HepG2 (cell line): ENCODE results near the gene XRCC1. TPM values are rescaled to one million over a fixed set of nuclear protein-coding genes. Genes with fewer than 3 reads are reported as not detected.

Source experiments
- ARHGAP35 ChIP-seq: sonication (generic); formaldehyde crosslinking; IDR thresholded peaks from 2 replicates; pipeline ENCODE4 v1.9.0; 2022; ENCODE audit warnings: mild to moderate bottlenecking, inconsistent platforms, moderate library complexity, missing genetic modification reagents, borderline replicate concordance
- BHLHE40 ChIP-seq: IDR thresholded peaks from 2 replicates; pipeline ENCODE4 v1.6.1; 2011; ENCODE audit warnings: low read length, improper control_type of control experiment
- BORCS8-MEF2B ChIP-seq: sonication (generic); formaldehyde crosslinking; IDR thresholded peaks from 2 replicates; pipeline ENCODE4 v1.8.0; 2022; ENCODE audit warnings: mild to moderate bottlenecking, missing genetic modification reagents
- DNMT1 ChIP-seq: sonication (generic); formaldehyde crosslinking; IDR thresholded peaks from 2 replicates; pipeline ENCODE4 v1.5.1; 2020; ENCODE audit warnings: mild to moderate bottlenecking, missing genetic modification reagents
- ELF3 ChIP-seq: IDR thresholded peaks from 2 replicates; pipeline ENCODE4 v1.6.1; 2016; ENCODE audit warnings: missing genetic modification reagents, missing compliant biosample characterization
- HMG20B ChIP-seq: conservative IDR thresholded peaks from 2 replicates; pipeline ENCODE4 v1.6.1; 2016; ENCODE audit warnings: missing genetic modification reagents, missing compliant biosample characterization
- IRF2 ChIP-seq: IDR thresholded peaks from 2 replicates; pipeline ENCODE4 v1.6.1; 2018; ENCODE audit warnings: missing genetic modification reagents, missing compliant biosample characterization
- KDM1A ChIP-seq: IDR thresholded peaks from 2 replicates; pipeline ENCODE4 v1.6.1; 2016; ENCODE audit warnings: missing compliant biosample characterization
- NR2C2 ChIP-seq: sonication (generic); formaldehyde crosslinking; IDR thresholded peaks from 2 replicates; pipeline ENCODE4 v1.4.0; 2020; ENCODE audit warnings: missing genetic modification reagents, mild to moderate bottlenecking, moderate library complexity, borderline replicate concordance
- PLRG1 ChIP-seq: fragments of 450-650 bp; conservative IDR thresholded peaks from 2 replicates; pipeline ENCODE4 v1.6.1; 2016
- POLR2AphosphoS5 ChIP-seq: IDR thresholded peaks from 2 replicates; pipeline ENCODE4 v1.6.1; 2012; ENCODE audit warnings: low read depth, low read length
- RBM39 ChIP-seq: fragments of 200-400 bp; formaldehyde crosslinking; IDR thresholded peaks from one replicate; pipeline ENCODE4 v1.6.1; 2018; ENCODE audit warnings: antibody characterized with exemption, mild to moderate bottlenecking, low read depth, low read length; ENCODE audit not compliant: poor library complexity, severe bottlenecking
- REPIN1 ChIP-seq: sonication (generic); formaldehyde crosslinking; IDR thresholded peaks from 2 replicates; pipeline ENCODE4 v1.8.0; 2022; ENCODE audit warnings: missing genetic modification reagents, low read depth, mild to moderate bottlenecking, borderline replicate concordance
- SETDB1 ChIP-seq: sonication (generic); formaldehyde crosslinking; IDR thresholded peaks from 2 replicates; pipeline ENCODE4 v1.5.1; 2020; ENCODE audit warnings: missing genetic modification reagents, mild to moderate bottlenecking, borderline replicate concordance
- SP140L ChIP-seq: sonication (generic); formaldehyde crosslinking; IDR thresholded peaks from 2 replicates; pipeline ENCODE4 v1.4.0; 2020; ENCODE audit warnings: missing genetic modification reagents, borderline replicate concordance
- U2AF2 ChIP-seq: fragments of 200-400 bp; formaldehyde crosslinking; IDR thresholded peaks from 2 replicates; pipeline ENCODE4 v1.6.1; 2017; ENCODE audit warnings: low read depth, mild to moderate bottlenecking, low read length
- ZKSCAN1 ChIP-seq: fragments of 150-350 bp; IDR thresholded peaks from 2 replicates; pipeline ENCODE4 v1.6.1; 2014; ENCODE audit warnings: low read length
- ZNF20 ChIP-seq: sonication (generic); formaldehyde crosslinking; IDR thresholded peaks from 2 replicates; pipeline ENCODE4 v1.4.0; 2020; ENCODE audit warnings: mild to moderate bottlenecking, moderate library complexity, missing genetic modification reagents
- ZNF230 ChIP-seq: sonication (generic); formaldehyde crosslinking; IDR thresholded peaks from 2 replicates; pipeline ENCODE4 v1.4.0; 2020; ENCODE audit warnings: mild to moderate bottlenecking, missing genetic modification reagents
- ZNF501 ChIP-seq: sonication (generic); formaldehyde crosslinking; IDR thresholded peaks from 2 replicates; pipeline ENCODE4 v1.5.1; 2020; ENCODE audit warnings: mild to moderate bottlenecking, moderate library complexity, missing genetic modification reagents
- ZNF577 ChIP-seq: sonication (generic); formaldehyde crosslinking; IDR thresholded peaks from 2 replicates; pipeline ENCODE4 v1.4.0; 2020; ENCODE audit warnings: mild to moderate bottlenecking, low read depth, missing genetic modification reagents, borderline replicate concordance
- ZNF749 ChIP-seq: sonication (generic); formaldehyde crosslinking; IDR thresholded peaks from 2 replicates; pipeline ENCODE4 v1.8.0; 2022; ENCODE audit warnings: mild to moderate bottlenecking, missing genetic modification reagents, moderate library complexity, borderline replicate concordance
- ZNF790 ChIP-seq: sonication (generic); formaldehyde crosslinking; IDR thresholded peaks from 2 replicates; pipeline ENCODE4 v1.8.0; 2022; ENCODE audit warnings: missing genetic modification reagents, mild to moderate bottlenecking, borderline replicate concordance
- polyA plus RNA-seq, 8 experiments: library from polyadenylated mRNA; depleted of rRNA in 3 of 8; stranded (reverse) in 7 of 8; unstranded in 1 of 8; fragments of >200 nt; fragmentation: Illumina TruSeq in 4 of 8; extraction: Trizol in 4 of 8; gene quantifications; 2 replicates each; pipeline versions ENCODE4 v1.2.1 to v1.2.3, GENCODE V29; 2011 to 2016; ENCODE audit warnings: low read depth in 4 of 8, missing spikeins in 1 of 8, mixed read lengths in 1 of 8; ENCODE audit not compliant: insufficient read depth in 1 of 8
- total RNA-seq, 5 experiments: library from RNA; depleted of rRNA; stranded (reverse); fragments of >200 nt; fragmentation: Illumina TruSeq; extraction: Trizol; gene quantifications; 2 replicates each; pipeline ENCODE4 v1.2.3, GENCODE V29; 2016; ENCODE audit warnings: low read depth in 1 of 5
- TF ChIP-seq, protein P1 (sequence below): IDR thresholded peaks from 2 replicates; pipeline ENCODE4 v1.6.1; 2016; ENCODE audit warnings: low read depth, borderline replicate concordance
- TF ChIP-seq, protein P2 (sequence below): sonication (generic); formaldehyde crosslinking; IDR thresholded peaks from 2 replicates; pipeline ENCODE4 v1.4.0; 2020; ENCODE audit warnings: missing genetic modification reagents
- TF ChIP-seq, protein P3 (sequence below): sonication (generic); formaldehyde crosslinking; IDR thresholded peaks from 2 replicates; pipeline ENCODE4 v1.5.0; 2020; ENCODE audit warnings: missing genetic modification reagents

Gene XRCC1
- total and polyA plus RNA-seq, 2 of the 13 experiments (the other 11 are each of a cell fraction or from before 2014, with no cell fraction given): 24.7 to 26.3 TPM

DNA sequence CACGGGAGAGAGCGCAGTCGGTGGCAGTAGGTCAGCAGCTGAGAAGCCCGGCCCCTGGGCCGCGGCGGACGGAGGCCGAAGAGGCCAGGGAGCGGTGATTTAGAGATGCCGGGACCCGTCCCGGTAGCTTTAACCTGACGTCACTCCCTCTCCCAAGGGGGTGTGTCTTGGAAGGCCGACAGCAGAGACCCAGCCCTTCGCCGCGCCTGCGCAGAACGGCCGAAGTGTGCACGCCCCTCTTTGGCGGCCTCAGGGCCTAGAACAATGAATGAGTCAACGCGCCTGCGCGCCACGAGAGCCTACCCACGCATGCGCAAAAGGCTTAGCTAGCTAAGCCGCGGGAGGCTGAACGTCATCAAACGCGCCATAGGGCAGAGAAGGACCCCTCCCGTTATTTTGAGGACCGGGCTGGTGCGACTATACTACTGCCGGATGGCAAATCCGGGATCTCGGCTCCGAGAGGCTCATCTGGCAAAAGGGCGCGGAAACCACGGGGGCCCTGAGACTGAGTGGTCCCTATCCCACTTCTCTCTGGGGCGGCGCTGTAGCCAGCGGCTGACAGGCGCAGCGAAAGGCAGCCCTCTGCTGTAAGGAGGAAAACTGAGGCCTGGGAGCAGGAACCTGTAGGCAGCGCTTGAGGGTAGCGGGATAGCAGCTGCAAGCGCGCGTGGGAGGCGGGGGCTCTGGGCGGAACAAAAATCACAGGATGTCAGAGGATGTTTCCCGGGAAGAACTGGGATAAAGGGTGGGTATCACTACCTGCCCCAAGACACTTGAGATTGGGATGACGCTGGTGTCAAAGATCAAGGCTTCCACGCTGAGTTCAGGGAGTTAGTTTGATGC, 20.9 kb upstream of the XRCC1 start, which contains the start of the genes IRGQ and ZNF576 (continued):
- TF ChIP-seq ZNF501 (peak; percentile 94), DNMT1 (no peak), POLR2AphosphoS5 (peak; percentile 75), SP140L (CRISPR knock-in tag) (no peak), ZNF790 (CRISPR knock-in tag) (no peak), BORCS8-MEF2B (0 out of 2 replicates have a peak, but pooled peaks have one; percentile 38), ELF3 (peak; percentile 67; the same call in 1 of the 2 replicates), ZNF749 (CRISPR knock-in tag) (no peak), ZNF577 (no peak), BHLHE40 (peak; percentile 34; the same call in 1 of the 2 replicates), U2AF2 (no peak), PLRG1 (no peak), REPIN1 (peak; percentile 90; the same call in 1 of the 2 replicates), ZKSCAN1 (0 out of 2 replicates have a peak, but pooled peaks have one; percentile 36), SETDB1 (CRISPR knock-in tag) (no peak), RBM39 (peak; percentile 56), KDM1A (no peak), ZNF230 (CRISPR knock-in tag) (no peak; the same call in 1 of the 2 replicates), NR2C2 (CRISPR knock-in tag) (peak; percentile 87), IRF2 (CRISPR knock-in tag) (peak; percentile 59; the same call in 1 of the 2 replicates), HMG20B (CRISPR knock-in tag) (no peak), ARHGAP35 (CRISPR knock-in tag) (no peak), ZNF20 (no peak)
- TF ChIP-seq, protein P1, sequence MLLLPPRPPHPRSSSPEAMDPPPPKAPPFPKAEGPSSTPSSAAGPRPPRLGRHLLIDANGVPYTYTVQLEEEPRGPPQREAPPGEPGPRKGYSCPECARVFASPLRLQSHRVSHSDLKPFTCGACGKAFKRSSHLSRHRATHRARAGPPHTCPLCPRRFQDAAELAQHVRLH (CRISPR knock-in tag): no peak
- TF ChIP-seq, protein P2, sequence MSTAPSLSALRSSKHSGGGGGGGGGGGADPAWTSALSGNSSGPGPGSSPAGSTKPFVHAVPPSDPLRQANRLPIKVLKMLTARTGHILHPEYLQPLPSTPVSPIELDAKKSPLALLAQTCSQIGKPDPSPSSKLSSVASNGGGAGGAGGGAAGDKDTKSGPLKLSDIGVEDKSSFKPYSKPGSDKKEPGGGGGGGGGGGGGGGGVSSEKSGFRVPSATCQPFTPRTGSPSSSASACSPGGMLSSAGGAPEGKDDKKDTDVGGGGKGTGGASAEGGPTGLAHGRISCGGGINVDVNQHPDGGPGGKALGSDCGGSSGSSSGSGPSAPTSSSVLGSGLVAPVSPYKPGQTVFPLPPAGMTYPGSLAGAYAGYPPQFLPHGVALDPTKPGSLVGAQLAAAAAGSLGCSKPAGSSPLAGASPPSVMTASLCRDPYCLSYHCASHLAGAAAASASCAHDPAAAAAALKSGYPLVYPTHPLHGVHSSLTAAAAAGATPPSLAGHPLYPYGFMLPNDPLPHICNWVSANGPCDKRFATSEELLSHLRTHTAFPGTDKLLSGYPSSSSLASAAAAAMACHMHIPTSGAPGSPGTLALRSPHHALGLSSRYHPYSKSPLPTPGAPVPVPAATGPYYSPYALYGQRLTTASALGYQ (CRISPR knock-in tag): 0 out of 2 replicates have a peak, but pooled peaks have one; percentile 30
- TF ChIP-seq, protein P3, sequence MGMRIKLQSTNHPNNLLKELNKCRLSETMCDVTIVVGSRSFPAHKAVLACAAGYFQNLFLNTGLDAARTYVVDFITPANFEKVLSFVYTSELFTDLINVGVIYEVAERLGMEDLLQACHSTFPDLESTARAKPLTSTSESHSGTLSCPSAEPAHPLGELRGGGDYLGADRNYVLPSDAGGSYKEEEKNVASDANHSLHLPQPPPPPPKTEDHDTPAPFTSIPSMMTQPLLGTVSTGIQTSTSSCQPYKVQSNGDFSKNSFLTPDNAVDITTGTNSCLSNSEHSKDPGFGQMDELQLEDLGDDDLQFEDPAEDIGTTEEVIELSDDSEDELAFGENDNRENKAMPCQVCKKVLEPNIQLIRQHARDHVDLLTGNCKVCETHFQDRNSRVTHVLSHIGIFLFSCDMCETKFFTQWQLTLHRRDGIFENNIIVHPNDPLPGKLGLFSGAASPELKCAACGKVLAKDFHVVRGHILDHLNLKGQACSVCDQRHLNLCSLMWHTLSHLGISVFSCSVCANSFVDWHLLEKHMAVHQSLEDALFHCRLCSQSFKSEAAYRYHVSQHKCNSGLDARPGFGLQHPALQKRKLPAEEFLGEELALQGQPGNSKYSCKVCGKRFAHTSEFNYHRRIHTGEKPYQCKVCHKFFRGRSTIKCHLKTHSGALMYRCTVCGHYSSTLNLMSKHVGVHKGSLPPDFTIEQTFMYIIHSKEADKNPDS (CRISPR knock-in tag): no peak
